Measurements from ENCODE around the gene GPR176.
"Not testable (repeated sequence)": the region's sequence is repeated elsewhere in the genome, so short reads cannot be mapped to it uniquely, and the experiment has no call there.

Gene GPR176

DNA sequence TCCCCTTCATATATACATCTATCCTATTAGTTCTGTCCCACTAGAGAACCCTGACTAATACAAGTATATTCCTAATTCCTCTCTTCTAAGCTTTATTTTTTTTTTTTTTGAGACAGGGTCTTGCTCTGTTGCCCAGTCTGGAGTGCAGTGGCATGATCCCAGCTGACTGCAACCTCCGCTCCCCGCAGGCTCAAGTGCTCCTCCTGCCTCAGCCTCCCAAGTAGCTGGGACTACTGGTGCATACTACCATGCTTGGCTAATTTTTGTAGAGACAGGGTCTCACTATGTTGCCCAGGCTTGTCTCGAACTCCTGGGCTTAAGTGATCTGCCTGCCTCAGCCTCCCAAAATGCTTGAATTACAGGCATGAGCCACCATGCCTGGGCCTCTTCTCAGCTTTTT, 107.4 kb downstream of the GPR176 start:
- DNase-seq (ENCODE audit: low read depth in 2 of 3, low spot score in 2 of 3) = not testable (repeated sequence)

GRCh38 chr15:39808909-39809308, 111.2 kb downstream of the GPR176 start:
- no peak for DNase-seq (ENCODE audit: low read depth in 2 of 3, low spot score in 2 of 3)

DNA sequence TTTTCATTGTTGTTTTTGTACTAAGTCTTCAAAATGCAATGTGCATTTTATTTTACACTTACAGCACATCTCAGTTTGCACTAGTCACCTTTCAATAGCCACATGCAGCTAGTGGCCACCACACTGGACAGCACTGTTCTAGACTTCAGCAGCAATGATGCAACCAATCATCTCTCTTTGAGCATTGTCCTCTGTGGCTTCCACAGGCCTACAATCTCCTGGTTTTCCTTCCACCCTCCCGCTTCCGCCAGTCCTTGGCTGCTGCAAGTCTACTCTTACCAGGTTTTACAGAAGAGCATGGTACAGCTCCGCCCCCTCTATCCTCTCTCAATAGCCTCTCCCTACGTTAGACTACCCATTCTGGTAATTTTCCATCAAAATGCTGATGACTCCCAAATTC, 112.3 kb downstream of the GPR176 start:
- no peak for DNase-seq (ENCODE audit: low read depth in 2 of 3, low spot score in 2 of 3)

DNA sequence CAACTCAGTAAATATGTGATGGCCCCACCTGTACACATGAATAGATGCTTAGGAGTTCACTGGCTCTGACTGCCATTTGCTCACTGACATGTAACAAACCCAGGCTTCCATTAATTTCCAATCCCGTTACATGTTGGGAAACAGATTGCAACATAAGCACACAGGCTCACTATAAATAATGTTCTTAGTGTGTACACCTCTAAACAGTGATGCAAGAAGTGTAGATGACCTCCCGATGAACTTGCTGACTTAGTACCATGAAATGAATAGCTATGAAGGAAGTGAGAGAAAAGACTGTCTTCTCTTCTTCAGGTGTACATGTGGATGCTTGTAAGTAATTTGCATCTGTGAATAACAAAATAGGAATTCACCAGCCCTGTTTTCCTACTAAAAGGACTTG, 116.0 kb downstream of the GPR176 start:
- DNase-seq (ENCODE audit: low read depth in 2 of 3, low spot score in 2 of 3) = no peak

DNA sequence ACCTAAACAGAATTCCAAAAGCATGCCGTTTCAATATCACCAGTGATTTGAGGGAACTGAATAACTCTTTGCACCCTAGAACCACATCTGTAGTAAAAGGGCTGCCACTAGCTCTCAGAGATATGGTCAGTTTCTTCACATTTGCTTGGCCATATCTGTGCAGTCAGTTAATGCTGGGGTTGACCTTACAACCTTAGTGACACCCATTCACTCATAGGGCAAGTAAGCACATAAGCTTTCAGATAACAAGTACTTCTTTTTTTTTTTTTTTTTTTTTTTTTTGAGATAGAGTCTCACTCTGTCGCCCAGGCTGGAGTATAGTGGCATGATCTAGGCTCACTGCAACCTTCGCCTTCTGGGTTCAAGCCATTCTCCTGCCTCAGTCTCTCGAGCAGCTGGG, 117.0 kb downstream of the GPR176 start:
- DNase-seq (ENCODE audit: low read depth in 2 of 3, low spot score in 2 of 3) = no peak

DNA sequence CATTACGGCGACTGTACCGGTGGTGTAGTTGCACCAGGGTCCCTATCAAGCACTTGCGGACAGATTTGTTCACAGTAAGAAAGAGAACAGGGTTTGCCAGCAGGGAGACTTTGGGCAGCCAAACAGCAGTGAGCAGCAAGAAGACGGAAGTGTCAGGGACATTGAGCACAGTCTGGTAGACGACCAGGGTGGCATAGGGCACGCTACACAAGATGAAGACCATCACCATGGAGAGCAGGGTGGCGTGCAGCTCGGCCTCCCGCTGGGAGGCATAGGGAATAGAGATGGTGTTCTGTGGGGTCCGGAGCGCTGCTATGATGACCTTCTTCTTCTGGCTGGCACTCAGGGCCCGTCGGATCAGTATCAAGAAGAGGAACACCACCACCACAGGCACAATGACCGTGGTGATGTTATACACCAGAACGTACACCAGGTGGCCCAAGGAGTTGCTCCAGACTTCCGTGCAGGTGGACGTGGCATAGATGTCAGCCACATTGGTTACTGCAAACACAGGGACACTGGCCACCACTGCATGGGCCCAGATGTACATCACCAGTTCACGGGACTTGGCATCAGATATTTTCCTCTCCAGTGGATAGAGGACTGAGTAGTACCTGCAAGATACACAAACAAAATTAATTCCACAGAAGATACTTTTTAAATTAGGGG, 118.3 kb downstream of the GPR176 start:
- no peak for DNase-seq (ENCODE audit: low read depth in 2 of 3, low spot score in 2 of 3)

GRCh38 chr15:39799552-39800011, 120.5 kb downstream of the GPR176 start:
- DNase-seq (ENCODE audit: low read depth in 2 of 3, low spot score in 2 of 3) = no peak

- no peak for DNase-seq (ENCODE audit: low read depth in 2 of 3, low spot score in 2 of 3)
These were observed 121.7 kb downstream of the GPR176 start for GRCh38 chr15:39798382-39798781.

- no peak for DNase-seq (ENCODE audit: low read depth in 2 of 3, low spot score in 2 of 3)
These were observed 122.7 kb downstream of the GPR176 start for GRCh38 chr15:39797407-39797806.

GRCh38 chr15:39796601-39797000, 123.5 kb downstream of the GPR176 start:
- no peak for DNase-seq (ENCODE audit: low read depth in 2 of 3, low spot score in 2 of 3)

DNA sequence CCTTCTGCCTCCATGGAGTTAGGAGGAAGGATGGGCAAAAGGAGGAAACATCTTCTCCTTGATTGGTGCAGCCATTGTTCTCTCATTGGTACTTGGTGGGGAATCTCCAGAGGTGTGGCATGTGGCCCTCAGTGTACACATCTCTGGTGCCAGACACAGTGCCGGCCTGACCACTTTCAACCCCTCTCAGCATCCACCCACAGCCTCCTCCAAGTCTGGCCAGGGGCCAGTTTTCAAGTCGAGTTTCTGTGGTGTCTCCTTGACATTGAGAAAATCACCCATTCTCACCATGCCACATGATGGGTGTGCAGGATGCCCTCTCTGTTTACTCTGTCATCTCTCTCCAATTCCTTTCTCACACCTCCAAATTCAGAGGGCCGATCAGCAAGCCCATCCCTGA, 124.6 kb downstream of the GPR176 start:
- DNase-seq (ENCODE audit: low read depth in 2 of 3, low spot score in 2 of 3) = no peak

- DNase-seq (ENCODE audit: low read depth in 2 of 3, low spot score in 2 of 3) = no peak
These were observed 125.1 kb downstream of the GPR176 start for GRCh38 chr15:39794954-39795353.

GRCh38 chr15:39793923-39794322, 126.1 kb downstream of the GPR176 start:
- no peak for DNase-seq (ENCODE audit: low read depth in 2 of 3, low spot score in 2 of 3)

DNA sequence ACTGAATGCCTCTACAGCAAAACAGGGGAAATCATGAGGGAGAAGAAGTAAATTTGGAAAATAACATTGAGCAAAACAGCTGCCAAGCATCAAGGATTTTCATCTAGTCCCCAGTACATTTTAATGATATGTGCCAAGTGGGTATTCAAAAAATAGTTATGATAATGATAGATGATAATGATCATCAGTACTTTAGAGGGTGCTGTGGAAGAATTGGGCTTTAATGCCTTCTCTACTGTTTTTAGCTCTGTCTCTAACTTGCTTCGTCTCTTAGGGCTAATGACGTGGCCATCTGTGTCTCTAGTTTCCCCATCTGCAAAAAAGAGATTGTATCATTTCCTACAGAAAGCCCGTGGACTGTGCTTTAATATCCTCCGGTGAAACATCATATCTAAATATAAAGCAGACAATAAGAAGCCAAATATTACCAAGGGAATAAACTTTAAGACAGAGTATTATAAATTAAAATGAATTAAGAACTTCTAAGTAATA, 127.2 kb downstream of the GPR176 start:
- DNase-seq (ENCODE audit: low read depth in 2 of 3, low spot score in 2 of 3) = no peak

DNA sequence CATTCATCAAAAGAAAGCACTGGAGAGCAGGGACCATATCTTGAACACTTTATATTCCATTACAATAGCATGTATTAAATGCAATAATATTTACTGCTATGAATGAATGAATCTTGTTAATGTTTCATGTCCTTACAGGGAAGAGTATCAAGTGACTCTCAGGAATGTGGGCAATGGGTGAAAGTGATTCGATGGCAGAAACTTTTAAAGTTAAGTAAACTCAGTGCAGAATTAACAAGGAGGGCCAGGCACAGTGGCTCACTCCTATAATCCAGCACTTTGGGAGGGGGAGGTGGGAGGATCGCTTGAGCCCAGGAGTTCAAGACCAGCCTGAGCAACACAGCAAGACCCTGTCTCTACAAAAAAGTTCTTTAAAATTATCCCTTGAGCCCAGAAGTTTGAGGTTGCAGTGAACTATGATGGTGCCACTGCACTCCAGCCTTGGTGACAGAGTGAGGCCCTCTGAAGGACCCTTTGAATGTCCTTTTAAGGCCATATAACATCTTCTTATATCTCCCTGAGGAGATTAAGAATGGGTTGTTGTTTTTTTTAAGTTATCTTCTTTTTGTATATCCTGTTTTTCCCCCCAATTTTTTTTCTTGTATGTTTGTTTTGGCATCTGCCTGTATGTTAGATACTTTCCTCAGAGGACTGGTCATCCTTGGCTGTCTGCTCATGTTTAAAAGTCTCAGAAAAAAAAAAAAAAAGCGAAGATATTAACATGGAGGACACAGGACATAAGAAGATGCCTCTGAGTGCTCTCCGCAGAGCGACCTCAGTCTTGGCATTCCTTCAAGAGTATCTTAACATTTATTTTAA, 127.8 kb downstream of the GPR176 start:
- DNase-seq (ENCODE audit: low read depth in 2 of 3, low spot score in 2 of 3) = no peak

GRCh38 chr15:39789736-39790135, 130.3 kb downstream of the GPR176 start:
- DNase-seq (ENCODE audit: low read depth in 2 of 3, low spot score in 2 of 3) = no peak

DNA sequence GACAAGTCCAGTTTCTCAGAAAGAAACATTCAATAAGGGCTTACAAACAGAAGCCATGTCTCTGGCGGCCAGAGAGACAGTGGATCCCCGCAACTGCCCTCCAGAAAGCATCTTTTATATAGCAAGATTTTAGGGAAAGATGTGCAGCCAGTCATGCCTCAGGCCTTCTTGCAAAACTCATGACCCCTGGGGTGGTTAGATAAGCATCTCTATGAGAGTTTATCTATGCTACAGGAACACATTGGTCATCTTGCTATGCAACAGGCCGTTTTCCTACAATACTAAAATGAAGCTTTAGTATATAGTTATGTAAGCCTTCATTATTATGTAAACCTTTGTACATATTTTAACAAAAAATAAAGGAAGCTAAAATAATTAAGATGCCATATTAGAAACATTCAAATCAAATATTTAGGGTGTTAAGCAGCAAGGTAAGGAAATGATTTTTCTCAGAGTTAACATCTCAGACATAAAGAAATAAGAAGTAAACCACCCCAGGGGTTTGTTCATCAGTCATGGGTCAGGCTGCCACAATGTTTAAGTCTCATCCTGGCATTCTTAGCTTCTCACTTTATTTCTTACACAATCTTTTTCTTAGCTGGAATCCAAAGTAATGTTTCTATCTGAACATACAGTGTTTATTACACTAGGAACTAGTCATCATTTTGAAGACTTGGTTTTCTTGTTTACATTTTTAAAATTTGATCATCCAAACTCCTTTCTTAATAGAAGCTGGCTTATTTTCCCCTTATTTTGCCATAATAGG, 131.1 kb downstream of the GPR176 start:
- no peak for DNase-seq (ENCODE audit: low read depth in 2 of 3, low spot score in 2 of 3)

DNA sequence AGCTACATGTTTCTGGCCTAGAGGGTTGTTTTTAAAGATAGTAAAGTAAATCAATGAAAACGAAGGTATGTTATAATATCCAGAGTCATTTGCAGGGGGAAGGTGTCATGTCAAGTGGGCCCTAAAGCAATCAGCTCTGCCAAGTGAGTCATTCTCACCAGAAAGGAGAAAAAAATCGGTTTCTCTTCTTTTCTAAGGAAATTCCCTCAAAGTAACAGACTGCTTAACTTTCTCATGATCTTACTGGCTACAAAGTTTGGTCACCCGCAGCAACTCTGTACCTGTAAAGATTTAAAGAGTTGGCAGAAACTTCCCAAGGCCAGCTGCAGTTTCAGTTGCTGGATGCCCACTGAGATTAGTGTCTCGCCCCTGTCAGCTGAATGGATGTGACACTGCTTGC, 132.0 kb downstream of the GPR176 start:
- no peak for DNase-seq (ENCODE audit: low read depth in 2 of 3, low spot score in 2 of 3)

- DNase-seq (ENCODE audit: low read depth in 2 of 3, low spot score in 2 of 3) = no peak
These were observed 132.6 kb downstream of the GPR176 start for GRCh38 chr15:39787479-39787878.

DNA sequence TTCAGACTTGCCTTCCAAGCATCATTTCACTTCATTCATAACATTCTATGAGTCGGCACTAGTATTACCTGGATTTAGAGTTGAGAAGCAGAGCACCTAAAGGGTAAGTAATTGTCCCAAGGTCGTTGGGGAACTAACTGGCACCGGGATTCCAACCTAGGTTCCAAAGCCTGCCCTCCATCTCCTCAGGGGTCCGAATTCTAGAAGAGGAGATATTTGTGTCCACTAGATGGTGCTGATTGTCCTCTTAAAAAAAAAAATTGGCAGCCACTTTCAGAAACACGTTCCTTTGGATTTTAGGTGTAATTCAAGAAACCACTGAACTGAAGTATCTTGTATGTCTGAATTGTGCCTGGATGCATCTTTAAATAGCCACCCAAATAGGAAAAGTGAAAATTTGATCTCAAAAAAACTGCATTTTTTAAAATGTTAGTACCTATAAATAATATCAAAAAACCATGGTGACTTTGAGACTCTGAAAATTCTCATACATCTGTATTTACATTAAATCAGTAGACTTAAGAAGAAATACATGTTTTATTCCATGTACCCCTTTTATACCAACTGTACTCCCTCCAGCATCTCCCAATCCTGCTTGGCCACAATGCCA, 133.5 kb downstream of the GPR176 start:
- DNase-seq (ENCODE audit: low read depth in 2 of 3, low spot score in 2 of 3) = no peak

GRCh38 chr15:39785841-39786240, 134.2 kb downstream of the GPR176 start:
- DNase-seq (ENCODE audit: low read depth in 2 of 3, low spot score in 2 of 3) = no peak

All from activated CD8-positive, alpha-beta memory T cell treated with anti-CD3 and anti-CD28 coated beads for 48 hours (primary cell).